ENCODE results near the gene TBC1D22A. TPM values are rescaled to one million over a fixed set of nuclear protein-coding genes. Genes with fewer than 3 reads are reported as not detected.
"Not testable (repeated sequence)": the region's sequence is repeated elsewhere in the genome, so short reads cannot be mapped to it uniquely, and the experiment has no call there.

Gene TBC1D22A
- total RNA-seq, 3 donors from 2014 or later = 29.8 to 31.1 (median 29.9) TPM

GRCh38 chr22:47130883-47131631 lies 368.6 kb downstream of the TBC1D22A start:
- no peak overlapping the region for H3K4me3 Mint-ChIP-seq
- H3K4me1 Mint-ChIP-seq (ENCODE audit: low read depth) = peaks cover 1% of the 10 kb centered on the region
- H3K27me3 Mint-ChIP-seq (ENCODE audit: low read depth) = no peaks in the 10 kb centered on the region
- ATAC-seq (no peak), DNase-seq (no peak)
- H3K36me3 Mint-ChIP-seq (ENCODE audit: insufficient read depth) = peaks cover 10% of the 10 kb centered on the region
- no peaks in the 10 kb centered on the region for H3K9me3 Mint-ChIP-seq

- no peak for DNase-seq
- no peaks in the 10 kb centered on the region for H3K27me3 Mint-ChIP-seq (ENCODE audit: low read depth)
- no peak for ATAC-seq
These were observed 369.4 kb downstream of the TBC1D22A start for GRCh38 chr22:47131632-47132427.

DNA sequence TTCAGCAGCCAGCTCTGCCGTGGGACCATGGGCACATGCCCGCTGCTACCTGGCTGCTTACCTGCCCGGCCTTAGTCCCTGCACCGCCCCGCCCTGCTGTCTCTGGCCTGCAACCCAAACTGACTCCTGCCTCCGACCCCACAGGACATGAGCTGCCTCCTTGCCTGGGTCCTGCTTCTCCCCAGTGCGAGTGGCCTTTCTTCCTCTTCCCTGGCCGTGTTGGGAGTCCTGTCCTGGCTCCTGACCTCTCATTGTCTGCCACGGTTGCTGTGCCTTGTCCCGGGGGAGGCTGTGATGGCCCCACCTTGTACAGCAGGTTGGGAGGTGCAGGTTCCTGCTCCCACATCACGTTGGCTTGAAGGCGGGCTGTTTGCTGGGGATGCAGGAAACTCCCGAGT lies 370.0 kb downstream of the TBC1D22A start:
- Mint-ChIP-seq H3K4me1 (ENCODE audit: low read depth) (peaks cover 1% of the 10 kb centered on the region), H3K36me3 (ENCODE audit: insufficient read depth) (peaks cover 12% of the 10 kb centered on the region), H3K27me3 (ENCODE audit: low read depth) (no peaks in the 10 kb centered on the region), H3K9me3 (no peaks in the 10 kb centered on the region), H3K4me3 (no peak overlapping the region)
- ATAC-seq (no peak), DNase-seq (no peak)

More at GRCh38 chr22:47131632-47132427, 369.4 kb downstream of the TBC1D22A start:
- Mint-ChIP-seq H3K4me3 (no peak overlapping the region), H3K36me3 (ENCODE audit: insufficient read depth) (peaks cover 11% of the 10 kb centered on the region), H3K9me3 (no peaks in the 10 kb centered on the region), H3K4me1 (ENCODE audit: low read depth) (peaks cover 1% of the 10 kb centered on the region)

GRCh38 chr22:47133061-47133969 lies 370.9 kb downstream of the TBC1D22A start:
- no peaks in the 10 kb centered on the region for H3K9me3 Mint-ChIP-seq
- peaks cover 12% of the 10 kb centered on the region for H3K36me3 Mint-ChIP-seq (ENCODE audit: insufficient read depth)
- ATAC-seq (no peak), DNase-seq (no peak)
- H3K4me1 Mint-ChIP-seq (ENCODE audit: low read depth) = peaks cover 1% of the 10 kb centered on the region
- H3K27me3 Mint-ChIP-seq (ENCODE audit: low read depth) = no peaks in the 10 kb centered on the region
- H3K4me3 Mint-ChIP-seq = no peak overlapping the region

GRCh38 chr22:47134222-47134621 lies 371.8 kb downstream of the TBC1D22A start:
- peaks cover 8% of the 10 kb centered on the region for H3K36me3 Mint-ChIP-seq (ENCODE audit: insufficient read depth)
- H3K27me3 Mint-ChIP-seq (ENCODE audit: low read depth) = no peaks in the 10 kb centered on the region
- ATAC-seq = no peak
- no peaks in the 10 kb centered on the region for H3K4me1 Mint-ChIP-seq (ENCODE audit: low read depth)
- no peaks in the 10 kb centered on the region for H3K9me3 Mint-ChIP-seq
- no peak for DNase-seq
- no peak overlapping the region for H3K4me3 Mint-ChIP-seq

GRCh38 chr22:47135338-47135737 lies 372.9 kb downstream of the TBC1D22A start:
- no peaks in the 10 kb centered on the region for H3K27me3 Mint-ChIP-seq (ENCODE audit: low read depth)
- no peaks in the 10 kb centered on the region for H3K4me1 Mint-ChIP-seq (ENCODE audit: low read depth)
- no peaks in the 10 kb centered on the region for H3K9me3 Mint-ChIP-seq
- no peak overlapping the region for H3K4me3 Mint-ChIP-seq
- ATAC-seq = no peak
- peaks cover 7% of the 10 kb centered on the region for H3K36me3 Mint-ChIP-seq (ENCODE audit: insufficient read depth)
- DNase-seq = no peak

DNA sequence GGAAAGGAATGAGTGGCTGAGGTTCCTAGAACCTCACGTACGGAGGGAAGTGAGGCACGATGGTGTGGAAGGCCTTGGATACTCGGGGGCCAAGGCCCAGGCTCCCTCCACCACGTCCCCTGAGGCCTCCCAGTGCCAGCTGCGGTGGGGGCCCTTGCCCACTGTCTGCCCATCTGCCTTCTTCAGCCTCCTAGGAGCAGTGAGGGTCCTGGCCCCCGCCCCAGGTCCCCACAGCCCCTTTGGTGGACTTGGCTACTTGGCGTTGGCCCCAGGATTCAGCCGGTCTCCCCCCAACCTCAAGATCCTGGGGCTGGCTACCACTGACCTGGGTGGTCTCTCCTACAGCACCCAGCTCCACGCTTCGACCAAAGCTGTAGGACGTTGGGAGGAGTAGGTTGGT lies 373.6 kb downstream of the TBC1D22A start:
- Mint-ChIP-seq H3K9me3 (no peaks in the 10 kb centered on the region), H3K36me3 (ENCODE audit: insufficient read depth) (peaks cover 5% of the 10 kb centered on the region), H3K4me1 (ENCODE audit: low read depth) (no peaks in the 10 kb centered on the region), H3K4me3 (no peak overlapping the region), H3K27me3 (ENCODE audit: low read depth) (no peaks in the 10 kb centered on the region)
- DNase-seq = no peak
- ATAC-seq = no peak

DNA sequence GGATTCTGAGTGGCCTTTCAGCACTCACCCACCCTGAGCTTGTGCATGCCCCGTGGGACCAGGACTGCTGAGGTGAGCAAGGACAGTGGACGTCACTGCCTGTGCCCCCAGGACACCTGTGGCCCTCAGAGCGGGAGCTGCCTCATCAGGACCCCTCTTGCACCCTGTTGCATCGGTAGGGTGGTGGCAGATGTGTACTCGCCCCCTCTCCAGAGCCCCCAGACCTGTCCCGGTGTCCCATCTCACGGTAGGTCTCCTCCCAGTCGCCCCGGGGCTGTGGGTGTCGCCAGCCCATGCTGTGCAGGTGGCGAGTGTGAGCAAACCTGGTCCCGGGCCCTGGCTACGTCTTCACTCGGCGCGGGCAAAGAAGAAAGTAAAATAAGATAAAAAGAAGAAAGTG lies 374.2 kb downstream of the TBC1D22A start:
- H3K4me1 Mint-ChIP-seq (ENCODE audit: low read depth) = no peaks in the 10 kb centered on the region
- H3K36me3 Mint-ChIP-seq (ENCODE audit: insufficient read depth) = peaks cover 7% of the 10 kb centered on the region
- no peaks in the 10 kb centered on the region for H3K27me3 Mint-ChIP-seq (ENCODE audit: low read depth)
- DNase-seq (no peak), ATAC-seq (no peak)
- no peak overlapping the region for H3K4me3 Mint-ChIP-seq
- H3K9me3 Mint-ChIP-seq = no peaks in the 10 kb centered on the region

GRCh38 chr22:47139013-47139789 lies 376.8 kb downstream of the TBC1D22A start:
- Mint-ChIP-seq H3K9me3 (no peaks in the 10 kb centered on the region), H3K27me3 (ENCODE audit: low read depth) (no peaks in the 10 kb centered on the region), H3K4me1 (ENCODE audit: low read depth) (no peaks in the 10 kb centered on the region), H3K36me3 (ENCODE audit: insufficient read depth) (peaks cover 7% of the 10 kb centered on the region), H3K4me3 (no peak overlapping the region)
- DNase-seq (no peak), ATAC-seq (no peak)

DNA sequence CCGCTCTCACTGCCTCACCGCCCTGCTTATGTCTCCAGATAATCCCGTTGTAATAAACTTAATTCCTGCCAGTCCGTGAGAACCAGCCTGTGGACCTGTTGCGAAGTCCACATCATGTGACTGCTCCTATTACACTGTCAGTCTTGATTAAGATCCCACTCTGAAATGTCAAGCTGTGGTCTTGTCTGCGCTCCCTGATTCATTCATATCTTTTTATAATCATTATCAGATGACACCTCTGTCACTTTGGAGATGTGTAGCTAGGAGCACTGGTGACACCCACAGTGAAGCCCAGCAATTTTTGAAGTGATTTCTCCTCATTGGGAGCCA lies 377.3 kb downstream of the TBC1D22A start:
- no peaks in the 10 kb centered on the region for H3K9me3 Mint-ChIP-seq
- ATAC-seq (no peak), DNase-seq (no peak)
- peaks cover 7% of the 10 kb centered on the region for H3K36me3 Mint-ChIP-seq (ENCODE audit: insufficient read depth)
- H3K4me3 Mint-ChIP-seq = no peak overlapping the region
- no peaks in the 10 kb centered on the region for H3K4me1 Mint-ChIP-seq (ENCODE audit: low read depth)
- H3K27me3 Mint-ChIP-seq (ENCODE audit: low read depth) = no peaks in the 10 kb centered on the region

- not testable (repeated sequence) for H3K36me3 Mint-ChIP-seq (ENCODE audit: insufficient read depth); H3K4me1 Mint-ChIP-seq (ENCODE audit: low read depth); DNase-seq; H3K27me3 Mint-ChIP-seq (ENCODE audit: low read depth); H3K9me3 Mint-ChIP-seq; H3K4me3 Mint-ChIP-seq; ATAC-seq
These were observed 378.5 kb downstream of the TBC1D22A start for GRCh38 chr22:47140975-47141374.

DNA sequence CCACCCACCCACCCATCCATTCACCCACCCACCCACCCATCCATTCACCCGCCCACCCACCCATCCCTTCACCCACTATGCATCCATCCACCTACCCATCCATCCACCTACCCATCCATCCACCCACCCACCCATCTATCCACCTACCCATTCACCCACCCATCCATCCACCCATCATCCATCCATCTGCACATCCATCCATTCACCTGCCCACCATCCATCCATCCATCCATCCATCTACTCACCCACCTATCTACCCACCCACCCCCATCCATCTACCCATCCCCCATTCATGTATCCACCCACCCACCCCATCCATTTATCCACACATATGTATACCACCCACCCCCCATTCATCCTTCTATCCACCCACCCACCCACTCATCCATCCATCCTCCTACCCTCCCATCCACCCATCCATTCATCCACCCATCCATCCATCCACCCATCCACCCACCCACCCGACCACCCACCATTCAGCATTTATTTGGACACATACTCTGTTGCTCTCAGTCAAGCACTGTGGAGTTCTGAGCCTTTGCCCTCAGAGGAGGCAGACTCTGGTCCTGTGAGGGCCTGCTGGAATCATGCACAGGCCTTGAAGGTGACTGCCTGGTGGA lies 380.1 kb downstream of the TBC1D22A start:
- Mint-ChIP-seq H3K4me1 (ENCODE audit: low read depth) (no peaks in the 10 kb centered on the region), H3K27me3 (ENCODE audit: low read depth) (no peaks in the 10 kb centered on the region), H3K9me3 (no peaks in the 10 kb centered on the region), H3K4me3 (no peak overlapping the region), H3K36me3 (ENCODE audit: insufficient read depth) (peaks cover 7% of the 10 kb centered on the region)
- DNase-seq (no peak), ATAC-seq (no peak)

DNA sequence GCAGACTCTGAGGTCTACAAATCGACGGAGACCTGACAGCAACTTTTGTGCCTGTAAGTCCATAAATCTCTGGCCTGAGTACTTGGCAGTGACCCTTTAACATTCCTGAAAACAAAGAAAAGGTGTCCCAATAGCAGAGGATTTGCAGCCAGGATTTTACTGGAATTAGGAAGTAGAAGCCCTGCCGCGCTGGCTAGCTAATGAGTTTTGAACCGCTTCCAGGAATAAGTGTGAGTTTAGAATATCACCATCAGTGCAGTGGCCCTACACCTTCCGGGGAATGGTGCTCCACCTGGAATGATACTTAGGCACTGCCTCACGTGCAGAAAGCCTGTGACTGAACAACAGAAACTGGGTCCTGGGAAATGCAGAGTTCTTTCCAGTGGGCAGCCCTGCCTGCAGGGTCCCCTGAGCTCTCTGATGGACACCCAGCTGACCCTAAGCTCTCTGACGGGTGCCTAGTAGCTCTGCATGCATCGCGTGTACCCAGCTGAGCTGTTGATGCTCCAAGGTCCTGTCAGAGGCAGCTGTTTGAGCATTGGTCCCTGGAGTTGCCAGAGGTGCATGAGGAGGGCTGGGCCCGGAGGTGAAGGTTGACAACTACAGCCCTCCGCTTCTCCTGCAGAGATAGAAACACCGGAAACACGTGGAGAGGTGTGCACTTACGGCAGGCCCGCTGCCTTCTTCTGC lies 380.9 kb downstream of the TBC1D22A start:
- ATAC-seq = no peak

More for the DNA sequence above, 380.9 kb downstream of the TBC1D22A start:
- H3K36me3 Mint-ChIP-seq (ENCODE audit: insufficient read depth) = peaks cover 7% of the 10 kb centered on the region
- no peaks in the 10 kb centered on the region for H3K27me3 Mint-ChIP-seq (ENCODE audit: low read depth)
- H3K4me1 Mint-ChIP-seq (ENCODE audit: low read depth) = no peaks in the 10 kb centered on the region
- H3K4me3 Mint-ChIP-seq = no peak overlapping the region
- no peak for DNase-seq
- H3K9me3 Mint-ChIP-seq = no peaks in the 10 kb centered on the region

All from activated T-cell treated with anti-CD3 and anti-CD28 coated beads, Interleukin-2, amount 50 U/mL, for 4 hours (primary cell).